Measurements from ENCODE around the gene WDFY1. TPM values are rescaled to one million over a fixed set of nuclear protein-coding genes. Genes with fewer than 3 reads are reported as not detected.

The WDFY1 gene
- total RNA-seq, 3 donors from 2014 or later, result 49.0 to 66.7 (median 65.8) TPM

- H3K9me3 ChIP-seq, result no peaks in the 10 kb centered on the region
- no peaks in the 10 kb centered on the region for H3K4me1 ChIP-seq (ENCODE audit: low read depth)
- no peak for DNase-seq
- intact Hi-C loops (cut with DNase I, micrococcal nuclease), result no loop called here
- H3K4me3 ChIP-seq, result no peak overlapping the region
- ATAC-seq, result peak; percentile 23
- no peak for TF ChIP-seq CTCF (IDR thresholded peaks at IDR 0.05)
- H3K36me3 ChIP-seq (ENCODE audit: low read depth), result no peaks in the 10 kb centered on the region
Measured at GRCh38 chr2:223894009-223894408, 51.1 kb downstream of the WDFY1 start.

- H3K36me3 ChIP-seq (ENCODE audit: low read depth), result no peaks in the 10 kb centered on the region
- H3K4me1 ChIP-seq (ENCODE audit: low read depth), result no peaks in the 10 kb centered on the region
- H3K9me3 ChIP-seq, result no peaks in the 10 kb centered on the region
- DNase-seq, result no peak
- intact Hi-C loops (cut with DNase I, micrococcal nuclease), result no loop called here
- H3K4me3 ChIP-seq, result no peak overlapping the region
- no peak for TF ChIP-seq CTCF (IDR thresholded peaks at IDR 0.05)
- no peak for ATAC-seq
Measured at GRCh38 chr2:223890721-223891120, 54.4 kb downstream of the WDFY1 start.

GRCh38 chr2:223889229-223889628, 55.9 kb downstream of the WDFY1 start:
- DNase-seq, result no peak
- H3K36me3 ChIP-seq (ENCODE audit: low read depth), result no peaks in the 10 kb centered on the region
- no peak for ATAC-seq
- H3K9me3 ChIP-seq, result no peaks in the 10 kb centered on the region
- H3K4me1 ChIP-seq (ENCODE audit: low read depth), result no peaks in the 10 kb centered on the region
- no peak for TF ChIP-seq CTCF (IDR thresholded peaks at IDR 0.05)
- H3K4me3 ChIP-seq, result no peak overlapping the region
- intact Hi-C loops (cut with DNase I, micrococcal nuclease), result no loop called here

- Histone ChIP-seq H3K9me3 (no peaks in the 10 kb centered on the region), H3K36me3 (ENCODE audit: low read depth) (no peaks in the 10 kb centered on the region), H3K4me1 (ENCODE audit: low read depth) (no peaks in the 10 kb centered on the region), H3K4me3 (no peak overlapping the region)
- intact Hi-C loops (cut with DNase I, micrococcal nuclease), result no loop called here
- TF ChIP-seq CTCF (IDR thresholded peaks at IDR 0.05), result no peak
- ATAC-seq (no peak), DNase-seq (no peak)
Measured at GRCh38 chr2:223888251-223888650, 56.9 kb downstream of the WDFY1 start.

GRCh38 chr2:223887127-223887526, 58.0 kb downstream of the WDFY1 start:
- Histone ChIP-seq H3K4me3 (no peak overlapping the region), H3K4me1 (ENCODE audit: low read depth) (no peaks in the 10 kb centered on the region), H3K9me3 (no peaks in the 10 kb centered on the region), H3K36me3 (ENCODE audit: low read depth) (no peaks in the 10 kb centered on the region)
- no peak for ATAC-seq
- no peak for DNase-seq
- no peak for TF ChIP-seq CTCF (IDR thresholded peaks at IDR 0.05)
- intact Hi-C loops (cut with DNase I, micrococcal nuclease), result no loop called here

GRCh38 chr2:223886726-223887125, 58.4 kb downstream of the WDFY1 start:
- Histone ChIP-seq H3K36me3 (ENCODE audit: low read depth) (no peaks in the 10 kb centered on the region), H3K9me3 (no peaks in the 10 kb centered on the region), H3K4me1 (ENCODE audit: low read depth) (no peaks in the 10 kb centered on the region), H3K4me3 (no peak overlapping the region)
- TF ChIP-seq CTCF (IDR thresholded peaks at IDR 0.05), result no peak
- DNase-seq, result no peak
- no peak for ATAC-seq
- intact Hi-C loops (cut with DNase I, micrococcal nuclease), result no loop called here
